Measurements from ENCODE around the gene WDR33.

WDR33 gene

GRCh38 chr2:127792805-127793204 lies 18.2 kb downstream of the WDR33 start:
- H3K4me2 ChIP-seq (ENCODE audit: low read length): no peak overlapping the region
- H3K4ac ChIP-seq (ENCODE audit: low read depth, low read length): no peak overlapping the region
- WGBS (ENCODE audit: extremely low coverage, insufficient coverage, insufficient read length): no CpG with 5 or more reads among the region's 4 CpGs
- H2BK120ac ChIP-seq (ENCODE audit: insufficient read depth, low read length, poor library complexity): no peak overlapping the region
- no peak overlapping the region for H2BK5ac ChIP-seq (ENCODE audit: low read depth, low read length, poor library complexity)
- no peak overlapping the region for H4K12ac ChIP-seq (ENCODE audit: low read depth, low read length)
- no peak overlapping the region for H3K4me3 ChIP-seq (ENCODE audit: low read depth, low read length)
- H3K18ac ChIP-seq (ENCODE audit: low read length): no peak overlapping the region
- no peak overlapping the region for H3K27ac ChIP-seq (ENCODE audit: low read depth, low read length)
- no peaks in the 10 kb centered on the region for H3K79me1 ChIP-seq (ENCODE audit: low read length)
- no peak overlapping the region for H3K23ac ChIP-seq (ENCODE audit: low read length)
- H3K9ac ChIP-seq (ENCODE audit: low read length): no peak overlapping the region
- H2AFZ ChIP-seq (ENCODE audit: insufficient read depth, low read length, poor library complexity): no peak overlapping the region
- H3K9me3 ChIP-seq (ENCODE audit: insufficient read depth, low read depth, low read length): no peaks in the 10 kb centered on the region
- DNase-seq: no peak
- H3K4me1 ChIP-seq (ENCODE audit: control insufficient read depth in 1 of 2, insufficient read depth in 2 of 2, low read length in 2 of 2): no peaks in the 10 kb centered on the region
- H3K14ac ChIP-seq (ENCODE audit: low read length): no peak overlapping the region
- H4K8ac ChIP-seq (ENCODE audit: low read depth, low read length): no peak overlapping the region
- H3K79me2 ChIP-seq (ENCODE audit: control insufficient read depth, insufficient read depth, low read length, poor library complexity): peaks cover 6% of the 10 kb centered on the region
- no peak overlapping the region for H4K91ac ChIP-seq (ENCODE audit: low read depth, low read length)
- peaks cover 0 to 6% of the 10 kb centered on the region in 2 experiments for H3K36me3 ChIP-seq (ENCODE audit: control insufficient read depth in 1 of 2, insufficient read depth in 2 of 2, low read length in 2 of 2)
- H3K27me3 ChIP-seq (ENCODE audit: insufficient read depth, low read length): no peaks in the 10 kb centered on the region
- H2AK5ac ChIP-seq (ENCODE audit: low read length): no peak overlapping the region
- H2BK12ac ChIP-seq (ENCODE audit: low read length): no peak overlapping the region

- Histone ChIP-seq H3K23ac (ENCODE audit: low read length) (no peak overlapping the region), H2BK5ac (ENCODE audit: low read depth, low read length, poor library complexity) (no peak overlapping the region), H2AK5ac (ENCODE audit: low read length) (no peak overlapping the region), H3K4me3 (ENCODE audit: low read depth, low read length) (no peak overlapping the region), H3K14ac (ENCODE audit: low read length) (no peak overlapping the region), H3K9ac (ENCODE audit: low read length) (no peak overlapping the region), H3K4me2 (ENCODE audit: low read length) (no peak overlapping the region), H4K8ac (ENCODE audit: low read depth, low read length) (no peak overlapping the region), H3K4ac (ENCODE audit: low read depth, low read length) (peak overlapping the region; percentile 79), H3K27ac (ENCODE audit: low read depth, low read length) (no peak overlapping the region), H3K4me1 (ENCODE audit: control insufficient read depth in 1 of 2, insufficient read depth in 2 of 2, low read length in 2 of 2) (peaks cover 0 to 3% of the 10 kb centered on the region in 2 experiments), H2AFZ (ENCODE audit: insufficient read depth, low read length, poor library complexity) (no peak overlapping the region), H4K91ac (ENCODE audit: low read depth, low read length) (no peak overlapping the region), H4K12ac (ENCODE audit: low read depth, low read length) (no peak overlapping the region), H3K18ac (ENCODE audit: low read length) (no peak overlapping the region), H3K27me3 (ENCODE audit: insufficient read depth, low read length) (no peaks in the 10 kb centered on the region), H3K9me3 (ENCODE audit: insufficient read depth, low read depth, low read length) (no peaks in the 10 kb centered on the region), H3K79me2 (ENCODE audit: control insufficient read depth, insufficient read depth, low read length, poor library complexity) (peaks cover 3% of the 10 kb centered on the region), H3K79me1 (ENCODE audit: low read length) (no peaks in the 10 kb centered on the region), H2BK120ac (ENCODE audit: insufficient read depth, low read length, poor library complexity) (no peak overlapping the region), H2BK12ac (ENCODE audit: low read length) (no peak overlapping the region), H3K36me3 (ENCODE audit: control insufficient read depth in 1 of 2, insufficient read depth in 2 of 2, low read length in 2 of 2) (peaks cover 0 to 3% of the 10 kb centered on the region in 2 experiments)
- no CpG with 5 or more reads among the region's 8 CpGs for WGBS (ENCODE audit: extremely low coverage, insufficient coverage, insufficient read length)
- no peak for DNase-seq
These were observed 20.1 kb downstream of the WDR33 start for GRCh38 chr2:127790694-127791529.

DNA sequence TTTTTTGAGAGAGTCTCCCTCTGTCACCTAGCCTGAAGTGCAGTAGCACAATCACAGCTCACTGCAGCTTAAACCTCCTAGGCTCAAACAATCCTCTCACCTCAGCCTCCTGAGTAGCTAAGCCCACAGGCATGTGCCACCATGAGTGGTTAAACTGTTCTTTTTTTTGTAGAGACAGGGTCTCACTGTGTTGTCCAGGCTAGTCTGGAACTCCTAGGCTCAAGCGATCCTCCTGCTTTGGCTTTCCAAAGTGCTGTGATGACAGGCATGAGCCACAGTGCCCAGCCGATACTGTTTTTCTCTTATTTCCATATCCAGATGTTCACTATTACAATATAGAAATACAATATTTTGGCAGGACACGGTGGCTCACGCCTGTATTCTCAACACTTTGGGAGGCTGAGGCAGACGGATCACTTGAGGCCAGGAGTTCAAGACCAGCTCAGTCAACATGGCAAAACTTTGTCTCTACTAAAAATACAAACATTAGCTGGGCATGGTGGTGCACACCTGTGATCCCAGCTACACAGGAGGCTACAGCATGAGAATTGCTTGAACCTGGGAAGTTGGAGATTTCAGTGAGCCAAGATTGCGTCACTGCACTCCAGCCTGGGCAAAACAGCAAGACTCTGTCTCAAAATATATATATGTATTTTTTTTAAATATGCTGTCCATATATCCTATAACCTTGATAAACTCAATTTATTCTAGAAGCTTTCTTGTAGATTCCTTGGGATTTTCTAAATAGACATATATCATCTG lies 24.7 kb downstream of the WDR33 start:
- Histone ChIP-seq H3K23ac (ENCODE audit: low read length) (no peak overlapping the region), H4K91ac (ENCODE audit: low read depth, low read length) (peak overlapping the region; percentile 51), H3K9me3 (ENCODE audit: insufficient read depth, low read depth, low read length) (no peaks in the 10 kb centered on the region), H3K9ac (ENCODE audit: low read length) (no peak overlapping the region), H2BK12ac (ENCODE audit: low read length) (no peak overlapping the region), H3K36me3 (ENCODE audit: control insufficient read depth in 1 of 2, insufficient read depth in 2 of 2, low read length in 2 of 2) (peaks cover 2 to 3% of the 10 kb centered on the region in 2 experiments), H2AFZ (ENCODE audit: insufficient read depth, low read length, poor library complexity) (no peak overlapping the region), H3K79me2 (ENCODE audit: control insufficient read depth, insufficient read depth, low read length, poor library complexity) (no peaks in the 10 kb centered on the region), H2BK120ac (ENCODE audit: insufficient read depth, low read length, poor library complexity) (no peak overlapping the region), H3K14ac (ENCODE audit: low read length) (no peak overlapping the region), H3K4me2 (ENCODE audit: low read length) (no peak overlapping the region), H2AK5ac (ENCODE audit: low read length) (no peak overlapping the region), H2BK5ac (ENCODE audit: low read depth, low read length, poor library complexity) (no peak overlapping the region), H3K27me3 (ENCODE audit: insufficient read depth, low read length) (no peaks in the 10 kb centered on the region), H3K4me3 (ENCODE audit: low read depth, low read length) (no peak overlapping the region), H3K4ac (ENCODE audit: low read depth, low read length) (peak overlapping the region; percentile 33), H3K4me1 (ENCODE audit: control insufficient read depth in 1 of 2, insufficient read depth in 2 of 2, low read length in 2 of 2) (peaks cover 0 to 3% of the 10 kb centered on the region in 2 experiments), H3K18ac (ENCODE audit: low read length) (peak overlapping the region; percentile 14), H4K12ac (ENCODE audit: low read depth, low read length) (no peak overlapping the region), H3K27ac (ENCODE audit: low read depth, low read length) (no peak overlapping the region), H3K79me1 (ENCODE audit: low read length) (no peaks in the 10 kb centered on the region), H4K8ac (ENCODE audit: low read depth, low read length) (no peak overlapping the region)
- no CpG with 5 or more reads among the region's 6 CpGs for WGBS (ENCODE audit: extremely low coverage, insufficient coverage, insufficient read length)
- DNase-seq: no peak

GRCh38 chr2:127784965-127785518 lies 25.9 kb downstream of the WDR33 start:
- no peaks in the 10 kb centered on the region for H3K9me3 ChIP-seq (ENCODE audit: insufficient read depth, low read depth, low read length)
- H4K12ac ChIP-seq (ENCODE audit: low read depth, low read length): no peak overlapping the region
- H3K14ac ChIP-seq (ENCODE audit: low read length): no peak overlapping the region
- no peak for DNase-seq
- no peaks in the 10 kb centered on the region for H3K79me1 ChIP-seq (ENCODE audit: low read length)
- peaks cover 2 to 3% of the 10 kb centered on the region in 2 experiments for H3K36me3 ChIP-seq (ENCODE audit: control insufficient read depth in 1 of 2, insufficient read depth in 2 of 2, low read length in 2 of 2)
- H3K4me2 ChIP-seq (ENCODE audit: low read length): no peak overlapping the region
- H3K18ac ChIP-seq (ENCODE audit: low read length): no peak overlapping the region
- H3K27me3 ChIP-seq (ENCODE audit: insufficient read depth, low read length): no peaks in the 10 kb centered on the region
- H3K4ac ChIP-seq (ENCODE audit: low read depth, low read length): no peak overlapping the region
- no peak overlapping the region for H3K4me3 ChIP-seq (ENCODE audit: low read depth, low read length)
- no peak overlapping the region for H2BK120ac ChIP-seq (ENCODE audit: insufficient read depth, low read length, poor library complexity)
- H2BK12ac ChIP-seq (ENCODE audit: low read length): no peak overlapping the region
- no peak overlapping the region for H2AFZ ChIP-seq (ENCODE audit: insufficient read depth, low read length, poor library complexity)
- no peak overlapping the region for H2BK5ac ChIP-seq (ENCODE audit: low read depth, low read length, poor library complexity)
- no peak overlapping the region for H3K27ac ChIP-seq (ENCODE audit: low read depth, low read length)
- H3K4me1 ChIP-seq (ENCODE audit: control insufficient read depth in 1 of 2, insufficient read depth in 2 of 2, low read length in 2 of 2): peaks cover 0 to 3% of the 10 kb centered on the region in 2 experiments
- no peak overlapping the region for H2AK5ac ChIP-seq (ENCODE audit: low read length)
- no peak overlapping the region for H4K8ac ChIP-seq (ENCODE audit: low read depth, low read length)
- WGBS (ENCODE audit: extremely low coverage, insufficient coverage, insufficient read length): no CpG with 5 or more reads among the region's 2 CpGs
- H4K91ac ChIP-seq (ENCODE audit: low read depth, low read length): no peak overlapping the region
- H3K79me2 ChIP-seq (ENCODE audit: control insufficient read depth, insufficient read depth, low read length, poor library complexity): no peaks in the 10 kb centered on the region
- no peak overlapping the region for H3K9ac ChIP-seq (ENCODE audit: low read length)
- no peak overlapping the region for H3K23ac ChIP-seq (ENCODE audit: low read length)

All from trophoblast cell (in vitro differentiated cells and primary cell).